ENCODE data around the gene SPRED2.

Gene SPRED2

GRCh38 chr2:65438137-65438899, 5.9 kb upstream of the SPRED2 start:
- DNase-seq, result no peak

- DNase-seq, result no peak
These were observed 5.2 kb upstream of the SPRED2 start for GRCh38 chr2:65437392-65438135.

GRCh38 chr2:65436824-65437221, 4.4 kb upstream of the SPRED2 start:
- no peak for DNase-seq

DNA sequence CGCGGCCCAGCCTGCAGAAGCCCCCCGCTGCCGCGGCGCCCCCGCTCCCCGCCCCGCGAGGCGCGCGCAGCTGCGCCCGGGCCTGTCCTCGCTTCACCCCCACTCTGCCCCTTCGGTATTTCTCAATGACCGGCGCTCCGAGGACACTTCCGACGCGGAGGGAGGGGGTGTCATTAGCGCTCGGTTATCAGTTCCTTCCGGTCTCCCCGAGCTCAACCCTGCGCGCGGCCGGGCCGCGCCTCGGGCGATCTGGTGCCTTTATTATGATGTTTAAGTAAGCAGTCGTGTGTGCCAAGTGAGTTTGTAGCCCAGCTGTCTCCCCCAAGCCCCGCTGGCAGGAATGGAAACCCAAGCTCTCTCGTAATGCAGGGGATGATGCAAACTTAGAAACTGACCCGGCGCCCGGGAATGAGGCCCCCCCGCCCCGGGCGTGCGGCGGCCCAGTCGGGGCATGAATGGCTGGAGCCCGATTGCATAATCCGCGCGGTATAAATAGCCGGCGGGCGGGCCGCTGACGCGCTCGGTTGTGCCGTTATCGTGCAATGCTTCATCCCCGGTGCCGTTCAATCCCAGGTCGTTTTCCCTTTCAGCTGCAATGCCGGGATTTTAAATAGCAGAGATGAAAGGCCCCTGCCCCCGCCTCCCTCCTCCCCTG, 3.9 kb upstream of the SPRED2 start:
- peak; percentile 91 for DNase-seq

DNA sequence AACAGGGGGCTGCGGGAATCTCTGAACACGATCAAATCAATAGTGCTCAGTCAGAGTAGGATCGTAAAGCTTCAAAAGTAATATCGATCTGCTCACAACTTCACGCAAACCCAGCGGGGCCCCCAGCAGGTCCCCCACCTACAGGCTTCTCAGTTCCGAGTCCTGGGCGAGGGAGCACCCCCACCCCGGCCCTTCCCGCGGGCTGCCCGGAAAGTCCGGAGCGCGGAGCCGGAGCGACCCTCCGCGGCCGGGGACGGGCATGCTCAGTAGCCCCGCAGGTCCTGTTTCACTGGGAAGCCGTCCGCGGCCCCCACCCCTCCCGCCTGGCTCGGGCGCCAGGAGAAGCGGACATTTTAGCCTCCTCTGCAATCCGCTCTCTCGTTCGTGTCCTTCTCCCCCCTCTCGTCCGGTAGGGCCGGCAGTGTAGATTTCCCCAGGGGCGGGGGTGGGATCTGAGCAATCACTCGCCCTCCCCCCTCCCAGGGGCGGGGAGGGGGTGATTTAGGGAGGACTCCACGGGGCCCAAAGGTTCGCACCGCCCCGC, 3.3 kb upstream of the SPRED2 start:
- peak; percentile 92 for DNase-seq

DNA sequence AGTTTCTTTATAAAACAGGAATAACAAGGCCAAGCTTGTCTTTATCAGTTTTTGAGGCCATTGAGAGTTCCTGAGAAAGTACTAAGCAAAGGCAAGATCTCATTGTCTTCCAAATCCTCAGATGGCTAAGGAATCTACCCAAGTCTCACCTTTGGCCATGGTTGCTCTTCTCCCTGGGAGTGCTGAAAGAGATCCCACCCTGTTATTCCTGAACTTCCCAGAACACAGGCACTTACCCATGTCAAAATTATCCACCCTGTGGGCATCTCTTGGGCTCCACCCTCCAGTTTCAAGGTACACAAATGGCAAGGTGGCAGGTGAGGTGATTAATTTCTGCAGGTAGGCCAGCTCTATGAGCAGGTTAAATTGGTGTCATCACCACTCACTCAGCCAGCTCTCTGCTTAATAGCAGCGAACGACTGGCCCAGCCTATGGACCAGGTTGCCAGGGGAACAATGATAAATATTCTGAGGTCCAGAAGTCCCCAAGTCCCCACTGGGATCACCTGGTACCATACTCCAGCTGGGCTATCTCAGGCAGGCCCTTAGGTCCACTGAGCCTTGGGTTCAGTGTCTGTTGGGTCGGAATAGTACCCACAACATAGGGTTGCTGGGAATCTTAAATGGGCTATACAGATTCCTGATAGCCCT, 2.3 kb upstream of the SPRED2 start:
- peak; percentile 59 for DNase-seq

GRCh38 chr2:65431421-65432226, 775 bp downstream of the SPRED2 start:
- peak; percentile 85 for DNase-seq

DNA sequence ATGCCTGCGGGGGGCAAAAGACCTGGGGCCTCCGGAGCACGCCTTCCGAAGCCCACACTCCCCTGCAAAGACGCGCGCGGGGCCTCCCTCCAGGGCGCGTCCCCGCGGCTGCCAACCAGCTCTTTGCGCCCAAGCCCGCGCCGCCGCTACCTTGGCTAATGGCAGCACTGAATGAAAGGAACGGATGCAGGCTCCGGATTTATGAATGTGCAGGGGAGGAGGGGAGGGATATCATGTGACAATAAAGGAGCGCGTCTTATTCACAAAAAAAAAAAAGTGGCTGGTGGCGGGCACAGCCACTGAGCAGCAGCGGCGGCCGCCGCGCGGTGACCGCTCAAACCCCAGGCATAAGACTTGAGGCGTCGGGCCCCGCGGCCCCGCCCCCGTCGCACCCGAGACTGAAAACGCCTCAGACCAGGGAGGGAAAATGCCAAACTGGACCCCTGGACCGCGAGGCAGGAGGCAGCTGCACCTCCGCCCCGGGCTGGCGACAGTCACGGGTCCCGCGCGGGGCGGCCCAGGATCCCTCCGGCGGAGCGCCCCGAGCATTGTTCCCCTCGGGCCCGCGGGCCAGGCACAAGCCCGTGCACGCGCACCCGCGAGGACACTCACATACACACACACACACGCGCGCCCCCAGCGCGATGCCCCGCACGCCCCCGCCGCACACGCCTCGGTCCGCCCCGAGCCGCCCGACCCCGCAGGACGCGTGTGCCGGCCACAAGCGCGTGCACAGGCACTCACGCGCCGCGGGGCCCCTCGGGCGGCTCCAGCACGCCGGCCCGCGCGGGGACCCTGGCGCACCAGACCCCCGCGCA, 1.6 kb downstream of the SPRED2 start:
- peak; percentile 91 for DNase-seq

DNA sequence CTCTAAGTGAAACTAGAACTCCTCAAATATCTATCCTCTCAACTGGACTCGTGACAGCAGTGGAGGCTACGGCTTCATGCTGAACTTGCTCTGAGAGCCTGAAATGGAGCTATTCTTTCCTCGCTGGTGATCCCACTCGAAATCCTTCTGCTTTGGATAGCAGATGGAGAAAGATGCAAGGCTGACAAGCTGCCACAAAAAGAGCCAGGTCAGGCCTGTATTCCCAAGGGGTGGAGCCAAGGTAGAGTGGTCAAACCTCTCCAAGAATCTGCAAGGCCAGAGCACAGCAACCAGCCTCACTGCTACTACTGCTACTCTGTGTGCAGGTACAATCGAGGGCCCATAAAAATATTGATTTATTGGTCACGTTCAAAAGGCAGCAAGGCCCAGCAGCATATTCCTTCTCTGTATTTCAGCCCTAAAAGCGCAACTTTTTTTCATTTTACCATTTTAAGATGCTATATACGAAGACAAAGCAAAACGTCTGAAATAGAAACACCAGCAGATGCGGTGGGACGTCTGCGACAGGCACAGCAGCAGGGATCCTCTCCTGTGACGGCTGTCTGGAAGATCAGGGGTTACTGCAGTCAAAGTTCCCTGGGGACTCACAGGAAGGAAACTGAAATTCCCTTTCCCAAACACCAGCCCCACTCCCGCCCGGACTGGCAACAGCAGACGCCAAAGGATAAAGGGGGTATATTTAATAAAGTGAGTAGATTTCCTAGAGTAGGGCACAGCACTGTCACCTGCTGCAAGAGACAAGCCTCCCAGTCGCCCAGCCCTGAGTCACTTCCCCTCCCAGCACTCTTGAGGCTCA, 2.4 kb downstream of the SPRED2 start:
- DNase-seq, result peak; percentile 10

GRCh38 chr2:65427532-65427931, 4.9 kb downstream of the SPRED2 start:
- no peak for DNase-seq

GRCh38 chr2:65425276-65425675, 7.1 kb downstream of the SPRED2 start:
- no peak for DNase-seq

- no peak for DNase-seq
These were observed 8.0 kb downstream of the SPRED2 start for GRCh38 chr2:65424391-65424790.

DNA sequence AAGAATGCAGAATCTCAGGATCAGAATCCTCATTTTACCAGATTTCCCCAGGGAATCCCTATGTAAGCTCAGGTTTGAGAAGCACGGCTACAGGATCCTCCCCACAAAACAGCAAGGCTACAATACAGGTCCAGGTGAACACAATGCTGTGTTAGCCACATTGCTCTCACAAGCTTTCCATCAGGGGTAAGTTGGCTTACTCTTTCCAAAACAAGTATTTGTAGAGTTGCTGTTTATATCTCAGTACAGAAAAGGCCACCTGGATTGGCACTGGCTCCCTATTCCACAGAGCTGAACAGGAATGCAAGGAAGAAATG, 11.0 kb downstream of the SPRED2 start:
- no peak for DNase-seq

DNA sequence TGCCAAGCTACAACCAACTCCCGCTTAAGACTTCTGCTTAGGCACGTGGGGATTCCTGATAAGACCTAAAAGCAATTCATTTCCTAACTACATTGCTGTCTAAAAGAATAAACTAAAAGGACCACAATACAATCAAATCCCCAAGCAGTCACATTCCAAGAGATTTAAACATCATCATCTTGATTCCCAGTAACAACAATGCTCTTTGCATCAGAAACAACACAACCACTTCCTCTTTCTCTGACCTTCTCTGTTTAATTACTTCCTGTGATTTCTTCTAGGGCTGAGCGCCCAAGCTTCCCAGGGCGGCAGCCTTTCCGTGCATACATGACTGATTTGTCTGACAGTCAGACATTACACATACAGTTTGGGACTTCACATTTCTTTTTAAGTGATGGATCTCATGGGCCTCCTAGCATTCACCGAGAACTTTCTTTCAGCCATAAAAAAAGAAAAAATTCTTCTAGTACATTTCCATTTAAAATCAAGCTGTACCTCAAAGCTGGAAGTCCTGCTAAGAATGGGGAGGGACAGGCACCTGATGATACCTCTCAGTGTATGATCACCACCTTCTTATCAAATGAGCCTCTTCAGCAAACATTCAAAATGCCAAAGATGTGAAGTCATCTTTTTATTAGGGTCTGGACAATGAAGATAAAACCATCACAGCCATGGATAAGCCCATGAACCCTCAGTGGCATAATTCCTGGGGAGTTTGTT, 11.5 kb downstream of the SPRED2 start:
- DNase-seq, result no peak

DNA sequence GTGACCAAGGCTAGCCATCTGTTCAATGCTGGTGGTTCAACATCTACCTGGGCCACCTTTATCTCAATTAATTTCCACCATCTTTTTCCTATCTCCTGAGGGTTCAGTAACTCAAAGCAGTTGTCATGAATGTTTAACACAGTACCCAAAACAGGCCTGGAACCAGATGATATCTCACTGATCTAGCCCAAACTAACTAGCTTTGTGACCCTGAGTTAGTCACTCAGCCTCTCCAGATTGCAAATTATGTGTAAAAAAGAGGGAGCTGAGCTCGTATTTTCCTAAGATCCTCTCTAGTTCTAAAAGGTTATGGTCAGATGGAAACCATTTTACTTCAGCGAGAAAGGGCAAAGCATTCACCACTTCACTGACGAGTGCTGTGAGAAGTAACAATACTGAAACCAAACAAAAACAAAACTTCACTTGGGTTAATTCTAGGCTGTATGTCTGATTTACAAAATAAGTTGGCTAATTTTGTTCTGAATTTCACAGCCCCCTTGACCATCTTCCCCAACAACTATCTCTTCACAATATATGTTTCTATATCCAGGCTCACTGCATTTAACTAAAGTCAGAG, 14.8 kb downstream of the SPRED2 start:
- no peak for DNase-seq

DNA sequence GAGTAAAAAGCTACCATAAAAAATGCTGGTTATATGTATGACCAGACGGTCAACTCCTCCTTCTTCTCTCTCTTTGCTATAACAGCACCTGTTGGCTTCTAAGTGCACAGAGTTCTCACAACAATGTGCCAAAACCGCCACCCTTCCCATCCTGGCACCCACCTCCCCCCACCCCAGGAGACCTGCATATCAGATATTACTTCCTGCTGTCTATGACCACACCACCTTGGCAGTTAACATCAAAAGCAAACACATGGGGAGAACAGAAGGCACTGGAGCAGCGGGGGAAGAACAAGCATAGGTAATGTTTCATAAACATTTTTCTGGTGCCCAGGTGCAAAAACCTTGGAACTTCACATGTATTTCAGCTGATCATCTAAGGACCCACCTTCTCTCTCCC, 15.5 kb downstream of the SPRED2 start:
- peak; percentile 68 for DNase-seq

DNA sequence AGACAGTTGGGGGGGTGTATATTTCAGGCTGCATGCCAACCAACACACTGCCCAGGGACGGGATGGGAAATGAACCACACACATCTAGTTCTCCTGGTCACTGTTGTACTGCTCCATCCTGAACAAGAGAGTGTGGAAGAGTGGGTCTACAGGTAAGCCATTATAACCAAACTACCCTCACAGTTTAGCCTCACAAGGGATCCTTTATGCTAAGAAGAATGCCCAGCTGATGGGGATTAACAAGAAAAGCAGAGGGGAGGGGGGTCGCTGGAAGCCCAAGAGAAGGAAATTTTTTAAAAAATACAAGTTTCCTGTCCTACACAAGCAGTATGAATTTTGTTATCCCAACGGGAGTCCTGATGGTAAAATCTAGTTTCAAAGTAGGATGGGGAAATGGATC, 16.1 kb downstream of the SPRED2 start:
- DNase-seq, result no peak

GRCh38 chr2:65415091-65415490, 17.3 kb downstream of the SPRED2 start:
- DNase-seq, result no peak

- DNase-seq, result no peak
These were observed 18.8 kb downstream of the SPRED2 start for GRCh38 chr2:65413610-65414009.

- no peak for DNase-seq
These were observed 19.3 kb downstream of the SPRED2 start for GRCh38 chr2:65413106-65413505.
